ENCODE measurements around the gene NNMT. TPM values are rescaled to one million over a fixed set of nuclear protein-coding genes. Genes with fewer than 3 reads are reported as not detected.

NNMT gene
- total RNA-seq, 1 donor from 2014 or later: 0.54 TPM

- Mint-ChIP-seq H3K27ac (no peak overlapping the region), H3K4me3 (no peak overlapping the region), H3K9me3 (peaks cover 17% of the 10 kb centered on the region)
Observed at GRCh38 chr11:114307524-114308203, 11.5 kb downstream of the NNMT start.

GRCh38 chr11:114308689-114309089 is 12.5 kb downstream of the NNMT start:
- Mint-ChIP-seq H3K4me1 (peaks cover 2% of the 10 kb centered on the region), H3K4me3 (no peak overlapping the region), H3K36me3 (peaks cover 1% of the 10 kb centered on the region), H3K9me3 (peaks cover 17% of the 10 kb centered on the region), H3K27me3 (ENCODE audit: low read depth) (peaks cover 9% of the 10 kb centered on the region), H3K27ac (no peak overlapping the region)
- TF ChIP-seq CTCF (IDR thresholded peaks at IDR 0.05; ENCODE audit: unreplicated experiment): no peak
- no peak for DNase-seq (ENCODE audit: low spot score in 2 of 2, unreplicated experiment in 2 of 2)

More at GRCh38 chr11:114307524-114308203, 11.5 kb downstream of the NNMT start:
- DNase-seq (ENCODE audit: low spot score in 2 of 2, unreplicated experiment in 2 of 2): no peak
- H3K4me1 Mint-ChIP-seq: peaks cover 2% of the 10 kb centered on the region
- peaks cover 9% of the 10 kb centered on the region for H3K27me3 Mint-ChIP-seq (ENCODE audit: low read depth)
- no peak for TF ChIP-seq CTCF (IDR thresholded peaks at IDR 0.05; ENCODE audit: unreplicated experiment)
- H3K36me3 Mint-ChIP-seq: peaks cover 1% of the 10 kb centered on the region

GRCh38 chr11:114309517-114309916 is 13.3 kb downstream of the NNMT start:
- Mint-ChIP-seq H3K9me3 (peaks cover 17% of the 10 kb centered on the region), H3K36me3 (peaks cover 1% of the 10 kb centered on the region)

GRCh38 chr11:114310095-114310494 is 13.9 kb downstream of the NNMT start:
- no peak for DNase-seq (ENCODE audit: low spot score in 2 of 2, unreplicated experiment in 2 of 2)
- Mint-ChIP-seq H3K4me3 (no peak overlapping the region), H3K36me3 (peaks cover 1% of the 10 kb centered on the region), H3K27ac (no peak overlapping the region), H3K27me3 (ENCODE audit: low read depth) (peaks cover 9% of the 10 kb centered on the region), H3K4me1 (peaks cover 2% of the 10 kb centered on the region), H3K9me3 (peaks cover 17% of the 10 kb centered on the region)
- no peak for TF ChIP-seq CTCF (IDR thresholded peaks at IDR 0.05; ENCODE audit: unreplicated experiment)

More at GRCh38 chr11:114309517-114309916, 13.3 kb downstream of the NNMT start:
- no peak for TF ChIP-seq CTCF (IDR thresholded peaks at IDR 0.05; ENCODE audit: unreplicated experiment)
- no peak for DNase-seq (ENCODE audit: low spot score in 2 of 2, unreplicated experiment in 2 of 2)
- no peak overlapping the region for H3K27ac Mint-ChIP-seq
- peaks cover 9% of the 10 kb centered on the region for H3K27me3 Mint-ChIP-seq (ENCODE audit: low read depth)
- H3K4me1 Mint-ChIP-seq: peaks cover 2% of the 10 kb centered on the region
- H3K4me3 Mint-ChIP-seq: no peak overlapping the region

- H3K27me3 Mint-ChIP-seq (ENCODE audit: low read depth): peaks cover 13% of the 10 kb centered on the region
- no peak overlapping the region for H3K4me3 Mint-ChIP-seq
- H3K36me3 Mint-ChIP-seq: no peaks in the 10 kb centered on the region
- no peak for DNase-seq (ENCODE audit: low spot score in 2 of 2, unreplicated experiment in 2 of 2)
- no peak for TF ChIP-seq CTCF (IDR thresholded peaks at IDR 0.05; ENCODE audit: unreplicated experiment)
- peaks cover 6% of the 10 kb centered on the region for H3K9me3 Mint-ChIP-seq
- peaks cover 2% of the 10 kb centered on the region for H3K4me1 Mint-ChIP-seq
- no peak overlapping the region for H3K27ac Mint-ChIP-seq
Observed at GRCh38 chr11:114311946-114312345, 15.7 kb downstream of the NNMT start.
